ENCODE measurements around the gene SAP25. TPM values are rescaled to one million over a fixed set of nuclear protein-coding genes. Genes with fewer than 3 reads are reported as not detected.
A peak's percentile ranks its signal among the peaks of the same experiment; 100 is the strongest.
"Not testable (repeated sequence)": the region's sequence is repeated elsewhere in the genome, so short reads cannot be mapped to it uniquely, and the experiment has no call there.

The SAP25 gene
- total RNA-seq, 4 donors from 2014 or later, result 2.4 to 8.4 (median 4.6) TPM

- Histone ChIP-seq H3K36me3 (peaks cover 0 to 58% (median 0%) of the 10 kb centered on the region in 3 donors), H3K27ac (no peak overlapping the region), H3K4me3 (no peak overlapping the region), H3K9me3 (no peaks in the 10 kb centered on the region), H3K27me3 (no peaks in the 10 kb centered on the region), H3K4me1 (peaks cover 0 to 47% (median 14%) of the 10 kb centered on the region in 4 donors)
- TF ChIP-seq CTCF (IDR thresholded peaks at IDR 0.05) (no peak), POLR2A (IDR thresholded peaks at IDR 0.05) (no peak), EP300 (IDR thresholded peaks at IDR 0.05) (no peak)
- 85 to 89% methylated on average over 11 of the region's 11 CpGs for WGBS, 2 donors
- DNase-seq (ENCODE audit: low spot score in 2 of 2), result no peak
Measured at GRCh38 chr7:100565133-100565571, 8.5 kb downstream of the SAP25 start.

- H3K27me3 ChIP-seq; DNase-seq (ENCODE audit: low spot score in 2 of 2); H3K4me3 ChIP-seq; H3K9me3 ChIP-seq: not testable (repeated sequence)
- 87 to 89% methylated on average over 6 of the region's 6 CpGs for WGBS, 2 donors
- H3K27ac ChIP-seq, result peak overlapping the region in 2 of 4 donors; percentile 4 to 15
- peaks cover 0 to 47% (median 8%) of the 10 kb centered on the region in 4 donors for H3K4me1 ChIP-seq
- peaks cover 0 to 58% (median 0%) of the 10 kb centered on the region in 3 donors for H3K36me3 ChIP-seq
Measured at GRCh38 chr7:100564405-100564804, 9.3 kb downstream of the SAP25 start.

- peak; percentile 83 to 95 for DNase-seq (ENCODE audit: low spot score in 2 of 2)
- peak; percentile 92 to 99 (median 95) for TF ChIP-seq CTCF (IDR thresholded peaks at IDR 0.05)
- no peak for TF ChIP-seq POLR2A (IDR thresholded peaks at IDR 0.05)
- TF ChIP-seq EP300 (IDR thresholded peaks at IDR 0.05), result peak in 1 of 2 donors; percentile 17
- H3K27ac ChIP-seq, result peak overlapping the region in 2 of 4 donors; percentile 4 to 15
- H3K4me3 ChIP-seq, result no peak overlapping the region
- WGBS, 2 donors, result 25 to 34% methylated on average over 11 to 12 of the region's 12 CpGs
- H3K9me3 ChIP-seq, result no peaks in the 10 kb centered on the region
- H3K4me1 ChIP-seq, result peaks cover 0 to 43% (median 7%) of the 10 kb centered on the region in 4 donors
- peaks cover 0 to 59% (median 0%) of the 10 kb centered on the region in 3 donors for H3K36me3 ChIP-seq
- no peaks in the 10 kb centered on the region for H3K27me3 ChIP-seq
Measured at GRCh38 chr7:100563809-100564400, 9.8 kb downstream of the SAP25 start.

- Histone ChIP-seq H3K27me3 (no peaks in the 10 kb centered on the region), H3K4me1 (peaks cover 0 to 35% (median 3%) of the 10 kb centered on the region in 4 donors), H3K36me3 (peaks cover 0 to 65% (median 0%) of the 10 kb centered on the region in 3 donors), H3K27ac (no peak overlapping the region), H3K9me3 (no peaks in the 10 kb centered on the region), H3K4me3 (no peak overlapping the region)
- TF ChIP-seq EP300 (IDR thresholded peaks at IDR 0.05), result no peak
- TF ChIP-seq CTCF (IDR thresholded peaks at IDR 0.05), result no peak
- no peak for TF ChIP-seq POLR2A (IDR thresholded peaks at IDR 0.05)
- WGBS, 2 donors, result 91 to 93% methylated on average over 8 of the region's 8 CpGs
- no peak for DNase-seq (ENCODE audit: low spot score in 2 of 2)
Measured at GRCh38 chr7:100563100-100563564, 10.6 kb downstream of the SAP25 start.

GRCh38 chr7:100562195-100563099 lies 11.3 kb downstream of the SAP25 start:
- no peak overlapping the region for H3K4me3 ChIP-seq
- no peak overlapping the region for H3K27ac ChIP-seq
- DNase-seq (ENCODE audit: low spot score in 2 of 2), result no peak
- 88 to 89% methylated on average over 26 of the region's 26 CpGs for WGBS, 2 donors
- H3K9me3 ChIP-seq, result no peaks in the 10 kb centered on the region
- H3K27me3 ChIP-seq, result no peaks in the 10 kb centered on the region
- peaks cover 0 to 28% (median 0%) of the 10 kb centered on the region in 4 donors for H3K4me1 ChIP-seq
- H3K36me3 ChIP-seq, result peaks cover 0 to 68% (median 0%) of the 10 kb centered on the region in 3 donors
- TF ChIP-seq EP300 (IDR thresholded peaks at IDR 0.05) (no peak), POLR2A (IDR thresholded peaks at IDR 0.05) (no peak), CTCF (IDR thresholded peaks at IDR 0.05) (no peak)

All from tibial nerve (tissue), 4 donors.